Measurements from ENCODE around the gene RHEX. TPM values are rescaled to one million over a fixed set of nuclear protein-coding genes. Genes with fewer than 3 reads are reported as not detected.
"Not testable (repeated sequence)": the region's sequence is repeated elsewhere in the genome, so short reads cannot be mapped to it uniquely, and the experiment has no call there.

The RHEX gene, protein sequence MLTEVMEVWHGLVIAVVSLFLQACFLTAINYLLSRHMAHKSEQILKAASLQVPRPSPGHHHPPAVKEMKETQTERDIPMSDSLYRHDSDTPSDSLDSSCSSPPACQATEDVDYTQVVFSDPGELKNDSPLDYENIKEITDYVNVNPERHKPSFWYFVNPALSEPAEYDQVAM
- total RNA-seq = 1 to 10 TPM in 1 of 2 donors, not detected in 1; 3.9 TPM

DNA sequence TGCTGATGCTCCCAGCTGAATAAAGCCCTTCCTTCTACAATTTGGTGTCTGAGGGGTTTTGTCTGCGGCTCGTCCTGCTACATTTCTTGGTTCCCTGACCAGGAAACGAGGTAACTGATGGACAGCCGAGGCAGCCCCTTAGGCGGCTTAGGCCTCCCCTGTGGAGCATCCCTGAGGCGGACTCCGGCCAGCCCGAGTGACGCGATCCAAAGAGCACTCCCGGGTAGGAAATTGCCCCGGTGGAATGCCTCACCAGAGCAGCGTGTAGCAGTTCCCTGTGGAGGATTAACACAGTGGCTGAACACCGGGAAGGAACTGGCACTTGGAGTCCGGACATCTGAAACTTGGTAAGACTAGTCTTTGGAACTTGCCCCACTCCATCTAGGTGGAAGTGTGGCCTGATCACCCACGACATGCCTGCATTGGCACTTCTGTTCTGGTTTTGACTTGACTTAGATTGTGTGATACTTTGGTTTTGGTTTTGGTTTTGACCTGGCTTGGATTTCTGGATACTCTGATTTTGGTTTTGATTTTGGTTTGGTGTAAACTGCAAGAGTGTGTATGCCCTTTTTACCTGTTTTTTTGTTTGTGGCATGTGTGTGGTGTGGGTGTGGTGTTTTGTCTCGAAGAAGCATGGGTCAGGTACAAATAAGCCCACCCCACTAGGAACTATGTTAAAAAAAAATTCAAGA lies at the start of gene RHEX:
TSS of gene RHEX (plus strand) at position 255 of the 692 bp plus-strand sequence. CDS start 44,656 bp downstream, outside the sequence.
- intact Hi-C loops (cut with DNase I); H3K36me3 ChIP-seq; H3K9me3 ChIP-seq; DNase-seq (ENCODE audit: low spot score); H3K27me3 ChIP-seq (replicated peaks; ENCODE audit: insufficient read depth); H3K4me3 ChIP-seq; H3K4me1 ChIP-seq (replicated peaks); H3K27ac ChIP-seq: not testable (repeated sequence)
- 91% methylated on average over 17 of the region's 17 CpGs for WGBS

DNA sequence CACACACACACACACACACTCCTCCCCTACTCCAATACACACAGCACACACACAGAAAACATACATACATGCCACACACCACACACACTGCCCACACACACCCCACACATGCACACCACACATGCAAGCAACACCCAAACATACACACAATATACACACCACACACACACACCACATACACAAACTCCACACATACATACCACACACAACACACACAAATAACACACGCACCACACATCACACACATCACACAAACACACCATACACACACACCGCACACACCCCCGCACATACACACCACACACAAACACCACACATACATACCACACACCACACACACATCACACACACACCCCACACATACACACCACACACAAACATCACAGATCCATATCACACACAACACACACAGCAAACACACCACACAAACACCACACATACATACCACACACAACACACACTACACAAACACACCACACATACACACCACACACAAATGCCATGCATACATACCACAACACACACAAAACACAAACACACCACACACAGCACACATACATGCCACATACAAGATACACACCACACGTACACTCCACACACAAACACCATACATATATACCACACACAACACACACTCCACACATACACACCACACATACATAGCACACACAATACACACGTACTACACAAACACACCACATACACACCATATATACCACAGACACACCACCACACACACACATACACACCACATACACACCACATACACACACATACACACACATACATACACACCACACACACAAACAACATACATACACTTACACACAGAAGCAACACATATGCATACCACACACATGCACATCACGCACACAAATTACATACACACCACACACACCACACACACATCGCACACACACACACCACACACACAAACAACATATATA lies 48.8 kb upstream of the RHEX start:
- Histone ChIP-seq H3K27ac (peak overlapping the region in 1 of 2 donors; percentile 61), H3K36me3 (no peaks in the 10 kb centered on the region), H3K9me3 (no peaks in the 10 kb centered on the region), H3K27me3 (replicated peaks; ENCODE audit: insufficient read depth) (no peaks in the 10 kb centered on the region), H3K4me3 (no peak overlapping the region), H3K4me1 (replicated peaks) (no peaks in the 10 kb centered on the region)
- intact Hi-C loops (cut with DNase I) = no loop called here
- 88% methylated on average over 7 of the region's 7 CpGs for WGBS
- TF ChIP-seq POLR2A (IDR thresholded peaks at IDR 0.05) = no peak
- TF ChIP-seq POLR2AphosphoS5 (IDR thresholded peaks at IDR 0.05) = no peak
- TF ChIP-seq, protein P1, sequence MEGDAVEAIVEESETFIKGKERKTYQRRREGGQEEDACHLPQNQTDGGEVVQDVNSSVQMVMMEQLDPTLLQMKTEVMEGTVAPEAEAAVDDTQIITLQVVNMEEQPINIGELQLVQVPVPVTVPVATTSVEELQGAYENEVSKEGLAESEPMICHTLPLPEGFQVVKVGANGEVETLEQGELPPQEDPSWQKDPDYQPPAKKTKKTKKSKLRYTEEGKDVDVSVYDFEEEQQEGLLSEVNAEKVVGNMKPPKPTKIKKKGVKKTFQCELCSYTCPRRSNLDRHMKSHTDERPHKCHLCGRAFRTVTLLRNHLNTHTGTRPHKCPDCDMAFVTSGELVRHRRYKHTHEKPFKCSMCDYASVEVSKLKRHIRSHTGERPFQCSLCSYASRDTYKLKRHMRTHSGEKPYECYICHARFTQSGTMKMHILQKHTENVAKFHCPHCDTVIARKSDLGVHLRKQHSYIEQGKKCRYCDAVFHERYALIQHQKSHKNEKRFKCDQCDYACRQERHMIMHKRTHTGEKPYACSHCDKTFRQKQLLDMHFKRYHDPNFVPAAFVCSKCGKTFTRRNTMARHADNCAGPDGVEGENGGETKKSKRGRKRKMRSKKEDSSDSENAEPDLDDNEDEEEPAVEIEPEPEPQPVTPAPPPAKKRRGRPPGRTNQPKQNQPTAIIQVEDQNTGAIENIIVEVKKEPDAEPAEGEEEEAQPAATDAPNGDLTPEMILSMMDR (IDR thresholded peaks at IDR 0.05) = no peak
- DNase-seq (ENCODE audit: low spot score) = no peak

DNA sequence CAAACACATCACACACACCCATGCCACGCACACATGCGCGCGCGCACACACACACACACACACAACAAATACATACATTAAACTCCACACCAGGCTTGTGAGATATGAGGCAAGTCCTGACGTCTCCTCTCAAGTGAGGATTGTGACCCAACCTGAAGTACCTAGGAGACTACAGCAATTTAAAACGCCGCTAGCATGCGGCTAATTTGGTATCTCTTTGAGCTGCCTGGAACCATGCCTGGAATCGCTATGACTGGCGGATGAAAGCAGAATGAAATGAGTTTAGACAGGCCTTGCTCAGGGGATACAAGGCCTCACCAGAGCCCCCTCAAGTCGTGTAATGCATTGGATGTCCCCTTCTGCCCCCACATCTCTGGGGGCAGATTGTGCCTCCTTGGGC lies 48.1 kb upstream of the RHEX start:
- H3K4me1 ChIP-seq (replicated peaks) = no peaks in the 10 kb centered on the region
- H3K27ac ChIP-seq = peak overlapping the region in 1 of 2 donors; percentile 52
- no peaks in the 10 kb centered on the region for H3K27me3 ChIP-seq (replicated peaks; ENCODE audit: insufficient read depth)
- peak; percentile 63 for DNase-seq (ENCODE audit: low spot score)
- no peaks in the 10 kb centered on the region for H3K36me3 ChIP-seq
- intact Hi-C loops (cut with DNase I) = no loop called here
- TF ChIP-seq, protein P1 (IDR thresholded peaks at IDR 0.05) = no peak
- peak; percentile 4 for TF ChIP-seq POLR2AphosphoS5 (IDR thresholded peaks at IDR 0.05)
- H3K4me3 ChIP-seq = no peak overlapping the region
- WGBS = 35% methylated on average over 12 of the region's 12 CpGs
- no peaks in the 10 kb centered on the region for H3K9me3 ChIP-seq

DNA sequence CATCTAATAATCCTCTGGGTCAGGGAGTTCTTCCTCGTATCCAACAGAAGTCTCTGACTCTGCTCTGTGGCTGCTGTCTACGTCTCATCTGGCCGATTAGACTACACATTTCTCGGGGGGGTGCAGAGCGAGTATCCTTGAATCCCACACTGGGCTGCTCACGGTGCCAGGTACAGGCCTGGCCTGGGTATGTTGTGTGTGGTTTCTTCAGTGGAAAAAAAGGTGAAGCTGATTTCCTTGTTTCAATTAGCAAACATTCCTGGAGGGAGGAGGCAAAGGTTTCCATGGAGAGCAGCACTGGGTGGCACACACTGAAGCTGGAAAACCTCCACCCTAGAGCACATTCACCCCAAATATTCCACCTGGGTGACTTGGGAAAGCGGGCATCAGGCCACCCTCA lies 47.7 kb upstream of the RHEX start:
- Histone ChIP-seq H3K4me3 (no peak overlapping the region), H3K27ac (peak overlapping the region in 1 of 2 donors; percentile 52), H3K27me3 (replicated peaks; ENCODE audit: insufficient read depth) (no peaks in the 10 kb centered on the region), H3K4me1 (replicated peaks) (no peaks in the 10 kb centered on the region), H3K36me3 (no peaks in the 10 kb centered on the region), H3K9me3 (no peaks in the 10 kb centered on the region)
- 52% methylated on average over 7 of the region's 7 CpGs for WGBS
- no peak for DNase-seq (ENCODE audit: low spot score)
- intact Hi-C loops (cut with DNase I) = no loop called here
- TF ChIP-seq POLR2AphosphoS5 (IDR thresholded peaks at IDR 0.05) = no peak
- TF ChIP-seq, protein P1 (IDR thresholded peaks at IDR 0.05) = no peak
- TF ChIP-seq POLR2A (IDR thresholded peaks at IDR 0.05) = no peak

DNA sequence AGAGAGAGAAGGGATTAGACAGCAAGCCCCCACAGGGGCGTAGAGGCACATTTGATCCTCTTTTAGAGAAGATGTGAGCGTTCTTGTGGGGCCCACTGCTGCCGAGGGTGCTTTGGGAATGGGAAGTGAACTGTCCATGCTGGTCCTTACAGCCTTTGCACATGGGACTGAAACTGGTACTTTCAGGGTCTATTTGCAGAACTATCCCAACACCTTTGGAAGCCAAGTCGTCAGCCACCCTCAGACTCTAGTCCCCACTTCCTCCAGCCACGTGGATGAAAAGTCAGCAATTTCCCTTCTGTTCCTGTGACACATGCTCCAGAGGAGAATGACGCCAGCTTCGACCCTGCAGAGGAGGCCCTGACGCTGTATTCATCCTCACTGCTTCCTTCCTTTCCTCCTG lies 47.2 kb upstream of the RHEX start:
- H3K27ac ChIP-seq = peak overlapping the region in 1 of 2 donors; percentile 52

More for the DNA sequence above, 47.2 kb upstream of the RHEX start:
- no peaks in the 10 kb centered on the region for H3K4me1 ChIP-seq (replicated peaks)
- TF ChIP-seq POLR2A (IDR thresholded peaks at IDR 0.05) (no peak), POLR2AphosphoS5 (IDR thresholded peaks at IDR 0.05) (no peak)
- TF ChIP-seq, protein P1 (IDR thresholded peaks at IDR 0.05) = no peak
- H3K9me3 ChIP-seq = no peaks in the 10 kb centered on the region
- WGBS = 67% methylated on average over 8 of the region's 8 CpGs
- no peak for DNase-seq (ENCODE audit: low spot score)
- no peaks in the 10 kb centered on the region for H3K36me3 ChIP-seq
- H3K4me3 ChIP-seq = no peak overlapping the region
- no peaks in the 10 kb centered on the region for H3K27me3 ChIP-seq (replicated peaks; ENCODE audit: insufficient read depth)
- intact Hi-C loops (cut with DNase I) = no loop called here
